C1 segment of cervical spinal cord (tissue), 14 donors: ENCODE data around the gene TMEM225B.
"Not testable (repeated sequence)": the region's sequence is repeated elsewhere in the genome, so short reads cannot be mapped to it uniquely, and the experiment has no call there.

Experiments
- DNase-seq, 14 donors: peaks; one replicate each; lab custom pipeline; 2025; lab: John Stamatoyannopoulos, UW

The TMEM225B gene

GRCh38 chr7:99579281-99579955 lies 18.6 kb upstream of the TMEM225B start:
- DNase-seq = peak in 1 of 14 donors; percentile 24

GRCh38 chr7:99579956-99580777 lies 17.9 kb upstream of the TMEM225B start:
- DNase-seq = peak in 9 of 14 donors; percentile 16 to 56 (median 34)

GRCh38 chr7:99580778-99581332 lies 17.2 kb upstream of the TMEM225B start:
- DNase-seq = not testable (repeated sequence)

- no peak for DNase-seq
Observed at GRCh38 chr7:99588868-99589267, 9.2 kb upstream of the TMEM225B start.

GRCh38 chr7:99594948-99595745 lies 2.9 kb upstream of the TMEM225B start:
- DNase-seq = no peak

DNA sequence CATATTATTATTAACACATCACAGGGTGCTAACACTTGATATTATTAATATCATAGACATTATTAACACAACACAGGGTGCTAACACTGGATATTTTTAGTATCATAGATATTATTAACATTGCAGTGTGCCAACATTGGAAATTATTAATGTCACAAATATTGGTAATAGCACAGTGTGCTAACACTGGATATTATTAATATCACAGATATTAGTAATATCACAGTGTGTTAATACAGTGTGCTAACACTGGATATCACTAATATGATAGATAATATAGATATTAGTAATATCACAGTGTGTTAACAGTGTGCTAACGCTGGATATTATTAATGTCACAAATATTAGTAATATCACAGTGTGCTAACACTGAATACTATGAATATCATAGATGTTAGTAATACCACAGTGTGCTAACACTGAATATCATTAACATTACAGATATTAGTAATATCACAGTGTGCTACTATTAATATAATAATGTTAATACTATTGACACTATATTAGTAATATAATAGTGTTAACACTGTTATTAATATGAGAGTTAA lies 1.6 kb upstream of the TMEM225B start:
- DNase-seq = no peak

DNA sequence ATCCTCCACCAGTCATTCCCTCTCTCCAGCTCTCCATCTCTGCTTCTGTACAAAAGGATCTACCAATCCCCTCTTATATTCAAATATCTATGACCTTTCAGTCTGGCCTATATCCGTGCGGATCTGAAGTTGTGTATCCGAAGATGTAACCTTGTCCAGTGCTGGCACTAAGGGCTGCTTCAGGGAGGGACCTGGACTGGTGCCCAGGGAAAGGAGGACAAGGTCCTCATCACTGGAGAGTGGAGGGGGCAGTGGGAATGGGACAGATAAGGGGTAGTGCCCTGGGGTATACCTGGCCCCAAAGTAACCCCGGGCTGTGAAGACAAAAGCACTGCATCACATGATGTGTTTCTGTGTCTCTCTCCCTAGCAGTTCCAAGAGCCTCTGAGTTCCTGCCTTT lies 1.8 kb downstream of the TMEM225B start:
- DNase-seq = no peak

DNA sequence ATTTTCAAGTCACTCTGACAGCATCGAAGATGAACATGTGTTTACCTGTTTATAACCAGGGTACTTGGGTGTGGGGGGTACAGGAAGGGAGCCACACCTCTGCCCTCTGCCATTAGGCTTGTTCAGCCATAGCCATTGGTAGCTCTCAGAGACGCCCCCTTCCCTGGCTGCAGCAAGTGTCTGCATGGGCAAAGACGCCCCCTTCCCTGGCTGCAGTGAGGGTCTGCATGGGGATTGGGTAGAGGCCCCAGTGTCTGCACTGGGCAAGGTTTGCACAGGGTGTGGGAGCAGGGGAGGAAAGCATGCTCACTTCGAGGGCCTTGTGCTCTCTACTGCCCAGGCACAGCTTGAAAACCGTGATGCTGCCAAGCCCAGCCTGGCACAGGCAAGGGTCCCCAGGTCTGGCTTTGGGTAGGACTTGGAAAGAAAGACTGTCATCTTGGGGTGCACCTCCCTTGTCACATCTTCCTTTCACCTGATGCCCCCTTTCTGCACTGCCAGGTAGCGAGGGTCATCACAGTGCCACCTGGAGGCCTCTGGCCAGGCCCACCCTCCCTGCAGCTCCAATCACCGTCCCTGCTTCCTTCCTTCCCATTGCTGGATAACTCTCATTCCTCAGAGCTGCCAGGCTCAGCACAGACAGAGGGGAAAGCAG lies 3.7 kb downstream of the TMEM225B start:
- no peak for DNase-seq

DNA sequence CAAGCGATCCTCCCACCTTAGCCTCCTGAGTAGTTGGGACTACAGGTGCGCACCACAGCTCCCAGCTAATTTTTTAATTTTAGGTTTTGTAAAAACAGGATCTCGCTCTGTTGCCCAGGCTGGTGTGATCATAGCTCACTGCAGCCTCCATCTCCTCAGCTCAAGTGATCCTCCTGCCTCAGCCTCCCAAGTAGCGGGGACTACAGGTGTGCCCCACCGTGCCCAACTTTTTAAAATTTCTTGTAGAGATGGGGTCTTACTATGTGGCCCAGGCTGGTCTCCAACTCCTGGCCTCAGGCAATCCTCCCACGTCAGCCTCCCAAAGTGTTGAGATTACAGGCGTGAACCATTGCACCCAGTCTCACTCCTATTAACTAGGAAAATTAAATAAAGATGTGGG lies 7.5 kb downstream of the TMEM225B start:
- DNase-seq = no peak

GRCh38 chr7:99606531-99606930 lies 8.5 kb downstream of the TMEM225B start:
- no peak for DNase-seq

GRCh38 chr7:99607548-99607947 lies 9.5 kb downstream of the TMEM225B start:
- DNase-seq = no peak

DNA sequence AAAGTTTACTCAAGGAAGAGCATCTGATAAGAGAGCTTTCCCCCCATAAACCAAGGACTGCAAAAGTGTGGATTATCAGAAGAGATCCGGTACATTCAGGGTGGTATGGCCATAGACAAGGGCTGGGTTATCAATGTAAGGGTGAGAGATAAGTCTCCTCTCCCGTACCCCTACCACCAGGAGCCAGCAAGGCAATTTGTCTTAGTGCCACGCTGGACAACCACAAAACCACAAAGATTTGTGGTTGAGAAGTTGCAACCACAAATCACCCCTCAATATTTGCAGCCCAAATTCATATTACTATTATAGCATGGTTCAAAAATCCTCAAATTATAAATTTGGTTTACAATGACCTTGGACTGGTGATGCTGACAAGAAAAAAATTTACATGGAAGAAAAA lies 16.4 kb downstream of the TMEM225B start:
- DNase-seq = no peak

DNA sequence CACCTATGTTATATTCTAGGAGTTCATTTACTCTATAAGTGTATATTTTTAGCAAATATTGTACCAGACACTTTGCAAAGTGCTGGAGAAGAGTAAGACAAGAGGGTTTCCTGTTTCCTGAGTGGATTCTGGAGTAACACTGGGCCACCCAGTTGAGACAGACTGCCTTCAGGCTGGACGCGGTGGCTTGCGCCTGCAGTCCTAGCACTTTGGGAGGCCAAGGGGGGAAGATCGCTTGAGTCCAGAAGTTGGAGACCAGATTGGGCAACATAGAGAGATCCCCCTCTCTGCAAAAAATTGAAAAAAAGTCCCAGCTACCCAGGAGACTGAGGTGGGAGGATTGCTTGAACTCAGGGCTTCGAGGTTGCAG lies 17.9 kb downstream of the TMEM225B start:
- DNase-seq = no peak

GRCh38 chr7:99616359-99617191 lies 18.5 kb downstream of the TMEM225B start, which contains the start of gene ZSCAN25:
Gene ZSCAN25, plus strand, starts transcription at chr7:99616946. Its CDS starts 2,661 bp downstream, at chr7:99619607.
- DNase-seq = peak in 13 of 14 donors; percentile 35 to 87 (median 77)

DNA sequence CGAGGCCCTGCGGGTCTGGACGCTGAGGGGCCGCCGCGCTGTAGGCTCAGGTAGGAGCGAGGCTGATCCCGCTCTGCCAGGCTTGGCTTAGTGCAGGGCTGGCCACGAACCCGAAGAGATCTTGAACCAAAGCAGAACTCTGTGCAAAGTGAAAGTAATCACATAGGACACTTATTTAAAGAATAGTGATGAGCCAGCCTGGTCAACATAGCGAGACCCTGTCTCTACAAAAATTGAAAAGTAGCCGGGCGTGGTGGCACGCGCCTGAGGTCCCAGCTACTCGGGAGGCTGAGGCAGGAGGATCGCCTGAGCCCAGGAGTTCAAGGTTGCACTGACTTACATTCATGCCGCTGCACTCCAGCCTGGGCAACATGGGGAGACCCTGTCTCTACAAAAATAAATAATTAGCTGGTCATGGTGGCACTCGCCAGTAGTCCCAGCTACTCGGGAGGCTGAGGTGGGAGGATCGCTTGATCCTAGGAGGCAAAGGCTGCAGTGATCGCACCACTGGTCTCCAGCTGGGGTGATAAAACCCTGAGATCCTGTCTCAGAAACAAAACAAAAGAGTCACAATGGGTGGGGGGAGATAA lies 19.2 kb downstream of the TMEM225B start:
- DNase-seq = no peak

GRCh38 chr7:99618726-99619125 lies 20.7 kb downstream of the TMEM225B start:
- no peak for DNase-seq

DNA sequence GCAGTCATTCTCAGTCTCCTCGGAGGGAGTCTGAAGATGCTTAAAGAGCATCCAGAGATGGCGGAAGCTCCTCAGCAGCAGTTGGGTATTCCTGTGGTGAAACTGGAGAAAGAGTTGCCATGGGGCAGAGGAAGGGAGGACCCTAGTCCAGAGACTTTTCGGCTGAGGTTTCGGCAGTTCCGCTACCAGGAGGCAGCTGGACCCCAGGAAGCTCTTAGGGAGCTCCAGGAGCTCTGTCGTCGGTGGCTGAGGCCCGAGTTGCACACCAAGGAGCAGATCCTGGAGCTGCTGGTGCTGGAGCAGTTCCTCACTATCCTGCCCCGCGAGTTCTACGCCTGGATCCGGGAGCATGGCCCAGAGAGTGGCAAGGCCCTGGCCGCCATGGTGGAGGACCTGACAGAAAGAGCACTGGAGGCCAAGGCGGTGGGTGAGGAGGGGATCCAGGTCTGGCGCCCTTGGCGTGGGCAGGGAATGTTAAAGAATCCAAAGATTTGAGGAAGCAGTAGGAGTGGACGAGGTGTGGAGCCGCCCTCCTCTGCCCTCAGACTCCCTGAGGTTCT lies 21.6 kb downstream of the TMEM225B start:
- no peak for DNase-seq

- no peak for DNase-seq
Observed at GRCh38 chr7:99621271-99621670, 23.2 kb downstream of the TMEM225B start.

- no peak for DNase-seq
Observed at GRCh38 chr7:99622596-99622995, 24.5 kb downstream of the TMEM225B start.
